ENCODE data around the gene FAM131C.

Gene FAM131C

DNA sequence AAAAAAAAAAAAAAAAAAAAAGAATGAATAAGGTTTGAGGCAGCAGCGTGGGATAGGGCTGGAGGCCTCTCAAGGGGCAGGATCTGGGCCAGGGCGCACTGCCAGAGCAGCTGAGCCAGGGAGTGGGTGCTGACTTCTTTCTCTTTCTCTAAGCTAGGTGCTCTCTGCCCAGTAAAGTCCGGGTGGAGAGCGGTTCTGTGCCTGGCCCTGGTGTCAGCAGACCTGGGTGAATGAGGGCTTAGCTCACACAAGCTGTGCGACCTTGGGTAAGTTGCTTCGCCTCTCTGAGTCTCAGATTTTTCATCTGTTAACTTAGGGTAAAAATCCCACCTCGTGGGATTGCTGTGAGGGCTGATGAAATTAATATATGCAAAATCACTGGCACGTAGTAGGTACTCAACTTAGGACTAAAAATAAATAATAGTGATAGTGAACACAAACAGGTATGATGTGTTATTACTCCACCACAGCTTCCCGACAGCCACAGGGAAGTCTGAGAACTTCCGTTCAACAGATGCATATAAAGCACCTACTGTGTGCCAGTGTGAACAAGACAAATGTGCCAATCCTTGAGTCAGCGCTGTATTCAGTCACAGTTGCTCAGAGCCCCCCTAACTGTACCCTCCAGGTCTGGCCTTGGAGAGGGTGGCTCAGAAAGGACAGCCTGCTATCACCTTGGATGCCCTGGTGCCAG is 2.0 kb upstream of the FAM131C start:
- TF ChIP-seq, protein P1, sequence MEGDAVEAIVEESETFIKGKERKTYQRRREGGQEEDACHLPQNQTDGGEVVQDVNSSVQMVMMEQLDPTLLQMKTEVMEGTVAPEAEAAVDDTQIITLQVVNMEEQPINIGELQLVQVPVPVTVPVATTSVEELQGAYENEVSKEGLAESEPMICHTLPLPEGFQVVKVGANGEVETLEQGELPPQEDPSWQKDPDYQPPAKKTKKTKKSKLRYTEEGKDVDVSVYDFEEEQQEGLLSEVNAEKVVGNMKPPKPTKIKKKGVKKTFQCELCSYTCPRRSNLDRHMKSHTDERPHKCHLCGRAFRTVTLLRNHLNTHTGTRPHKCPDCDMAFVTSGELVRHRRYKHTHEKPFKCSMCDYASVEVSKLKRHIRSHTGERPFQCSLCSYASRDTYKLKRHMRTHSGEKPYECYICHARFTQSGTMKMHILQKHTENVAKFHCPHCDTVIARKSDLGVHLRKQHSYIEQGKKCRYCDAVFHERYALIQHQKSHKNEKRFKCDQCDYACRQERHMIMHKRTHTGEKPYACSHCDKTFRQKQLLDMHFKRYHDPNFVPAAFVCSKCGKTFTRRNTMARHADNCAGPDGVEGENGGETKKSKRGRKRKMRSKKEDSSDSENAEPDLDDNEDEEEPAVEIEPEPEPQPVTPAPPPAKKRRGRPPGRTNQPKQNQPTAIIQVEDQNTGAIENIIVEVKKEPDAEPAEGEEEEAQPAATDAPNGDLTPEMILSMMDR (IDR thresholded peaks at IDR 0.05; ENCODE audit: low read depth, low read length), result no peak
- DNase-seq (ENCODE audit: extremely low read depth, low read depth), result no peak

GRCh38 chr1:16074217-16074616 is 766 bp upstream of the FAM131C start:
- TF ChIP-seq, protein P1 (IDR thresholded peaks at IDR 0.05; ENCODE audit: low read depth, low read length), result no peak
- DNase-seq (ENCODE audit: extremely low read depth, low read depth), result no peak

DNA sequence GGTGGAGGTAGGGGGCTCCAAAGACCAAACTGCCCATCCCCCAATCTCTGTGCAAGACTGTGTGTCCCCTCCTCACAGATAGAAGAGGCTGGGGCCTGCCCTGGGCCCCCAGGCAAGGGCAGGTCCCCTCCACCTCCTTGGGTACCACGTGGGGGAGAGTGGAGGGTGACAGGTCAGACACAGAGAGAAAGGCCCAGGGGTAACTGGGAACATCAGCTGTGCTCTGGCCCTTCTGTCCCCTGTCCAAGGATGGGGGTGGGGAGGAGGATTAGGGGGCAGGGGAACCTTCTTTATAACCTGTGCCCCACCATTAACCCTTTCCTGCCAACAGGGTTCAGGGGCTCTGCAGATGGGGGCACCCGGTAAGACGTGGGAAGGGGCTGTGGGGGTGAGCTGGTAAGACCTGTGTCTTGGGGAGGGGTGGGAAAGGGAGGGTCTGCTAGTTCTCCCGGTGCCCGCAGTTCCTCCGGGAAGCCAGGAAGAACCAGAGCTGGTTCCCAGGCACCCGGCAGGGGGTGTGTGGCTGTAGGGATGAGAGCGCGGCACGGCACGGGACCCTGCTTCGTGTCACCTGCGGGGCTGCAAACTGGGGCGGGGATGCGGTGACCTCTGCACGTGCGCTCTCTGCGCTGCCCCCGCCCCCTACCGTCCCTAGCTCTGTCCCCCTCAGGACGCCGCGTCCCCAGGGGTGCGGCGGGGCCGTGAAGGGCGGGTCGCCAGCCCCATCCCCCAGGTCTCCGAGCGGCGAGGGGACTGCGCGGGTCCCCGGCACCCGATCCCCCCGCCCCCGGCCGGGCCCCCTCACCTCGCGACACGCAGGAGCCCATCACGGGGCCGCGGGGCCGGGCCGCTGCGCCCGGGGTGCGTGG is 601 bp downstream of the FAM131C start:
- no peak for DNase-seq (ENCODE audit: extremely low read depth, low read depth)
- TF ChIP-seq, protein P1 (IDR thresholded peaks at IDR 0.05; ENCODE audit: low read depth, low read length), result peak; percentile 21

DNA sequence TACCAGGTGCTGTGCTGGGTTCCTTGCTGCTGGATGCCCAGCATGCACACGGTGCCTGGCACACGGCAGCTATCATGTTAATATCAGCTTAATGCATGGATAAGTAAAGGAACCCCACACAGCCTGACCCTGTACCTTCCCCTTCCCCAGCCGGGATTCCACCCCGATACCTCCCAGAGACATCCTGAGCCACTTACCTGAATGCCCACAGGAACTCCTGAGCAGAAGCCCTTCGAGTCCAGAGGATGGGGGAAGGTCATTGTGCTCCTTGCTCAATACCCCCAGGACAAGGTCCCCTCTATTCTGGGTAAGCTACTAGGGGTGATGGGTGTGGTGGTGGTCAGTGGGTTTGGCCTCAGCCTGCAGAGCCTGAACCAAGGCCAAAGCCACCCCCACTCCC is 1.4 kb downstream of the FAM131C start:
- TF ChIP-seq, protein P1 (IDR thresholded peaks at IDR 0.05; ENCODE audit: low read depth, low read length), result no peak
- no peak for DNase-seq (ENCODE audit: extremely low read depth, low read depth)

- TF ChIP-seq, protein P1 (IDR thresholded peaks at IDR 0.05; ENCODE audit: low read depth, low read length), result no peak
- DNase-seq (ENCODE audit: extremely low read depth, low read depth), result no peak
These were observed 1.8 kb downstream of the FAM131C start for GRCh38 chr1:16071614-16072013.

GRCh38 chr1:16070640-16071355 is 2.7 kb downstream of the FAM131C start:
- TF ChIP-seq, protein P1 (IDR thresholded peaks at IDR 0.05; ENCODE audit: low read depth, low read length), result no peak
- DNase-seq (ENCODE audit: extremely low read depth, low read depth), result no peak

Measured in AG09319 (cell line).